Activated CD4-positive, alpha-beta T cell treated with anti-CD3 and anti-CD28 coated beads, Interleukin-2, Interleukin-4, amounts not matched to agents 100 ng/mL and 50 ng/mL, durations not matched to agents 16 hours and 8 hours (primary cell): ENCODE results near the gene C5orf15.
"Not testable (repeated sequence)": the region's sequence is repeated elsewhere in the genome, so short reads cannot be mapped to it uniquely, and the experiment has no call there.

Experiments
- DNase-seq: peaks from one replicate; pipeline ENCODE4 v3.0.0-alpha.2; 2020; ENCODE audit warnings: low spot score

C5orf15 gene

DNA sequence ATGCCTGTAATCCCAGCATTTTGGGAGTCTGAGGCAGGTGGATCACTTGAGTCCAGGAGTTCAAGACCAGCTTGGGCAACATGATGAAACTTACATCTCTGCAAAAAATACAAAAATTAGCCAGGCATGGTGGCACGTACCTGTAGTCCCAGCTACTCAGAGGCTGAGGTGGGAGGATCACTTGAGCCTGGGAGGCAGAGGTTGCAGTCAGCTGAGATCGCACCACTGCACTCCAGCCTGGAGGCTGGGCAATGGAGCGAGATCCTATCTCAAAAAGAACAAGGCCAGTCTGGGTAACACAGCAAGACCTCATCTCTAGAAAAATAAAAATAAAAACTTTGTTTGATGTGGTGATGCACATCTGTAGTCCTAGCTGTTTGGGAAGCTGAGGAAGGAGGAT is 30.8 kb downstream of the C5orf15 start:
- not testable (repeated sequence) for DNase-seq

DNA sequence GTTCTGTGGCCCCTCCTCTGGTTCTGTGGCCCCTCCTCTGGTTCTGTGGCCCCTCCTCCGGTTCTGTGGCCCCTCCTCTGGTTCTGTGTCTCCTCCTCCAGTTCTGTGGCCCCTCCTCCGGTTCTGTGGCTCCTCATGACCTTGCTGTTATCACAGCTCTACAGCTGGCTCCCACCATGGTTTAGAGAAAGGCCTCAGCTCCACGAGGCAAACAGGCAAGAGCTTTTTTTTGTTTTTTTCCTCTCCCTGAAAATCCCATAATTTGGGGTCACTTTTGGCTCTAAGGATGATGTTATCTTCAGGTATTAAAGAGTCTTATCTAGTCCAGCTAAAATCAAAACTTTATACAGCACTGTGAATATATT is 31.8 kb downstream of the C5orf15 start:
- no peak for DNase-seq

GRCh38 chr5:133935991-133936650 is 32.3 kb downstream of the C5orf15 start:
- DNase-seq, result not testable (repeated sequence)

DNA sequence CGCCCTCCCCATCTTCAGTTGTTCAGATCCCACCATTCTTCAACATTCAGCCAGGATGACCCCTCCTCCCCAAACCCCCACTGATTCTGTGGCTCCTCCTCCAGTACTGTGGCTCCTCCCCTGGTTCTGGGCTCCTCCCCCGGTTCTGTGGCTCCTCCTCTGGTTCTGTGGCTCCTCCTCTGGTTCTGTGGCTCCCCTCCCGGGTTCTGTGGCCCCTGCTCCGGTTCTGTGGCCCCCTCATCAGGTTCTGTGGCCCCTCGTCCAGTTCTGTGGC is 32.8 kb downstream of the C5orf15 start:
- no peak for DNase-seq

DNA sequence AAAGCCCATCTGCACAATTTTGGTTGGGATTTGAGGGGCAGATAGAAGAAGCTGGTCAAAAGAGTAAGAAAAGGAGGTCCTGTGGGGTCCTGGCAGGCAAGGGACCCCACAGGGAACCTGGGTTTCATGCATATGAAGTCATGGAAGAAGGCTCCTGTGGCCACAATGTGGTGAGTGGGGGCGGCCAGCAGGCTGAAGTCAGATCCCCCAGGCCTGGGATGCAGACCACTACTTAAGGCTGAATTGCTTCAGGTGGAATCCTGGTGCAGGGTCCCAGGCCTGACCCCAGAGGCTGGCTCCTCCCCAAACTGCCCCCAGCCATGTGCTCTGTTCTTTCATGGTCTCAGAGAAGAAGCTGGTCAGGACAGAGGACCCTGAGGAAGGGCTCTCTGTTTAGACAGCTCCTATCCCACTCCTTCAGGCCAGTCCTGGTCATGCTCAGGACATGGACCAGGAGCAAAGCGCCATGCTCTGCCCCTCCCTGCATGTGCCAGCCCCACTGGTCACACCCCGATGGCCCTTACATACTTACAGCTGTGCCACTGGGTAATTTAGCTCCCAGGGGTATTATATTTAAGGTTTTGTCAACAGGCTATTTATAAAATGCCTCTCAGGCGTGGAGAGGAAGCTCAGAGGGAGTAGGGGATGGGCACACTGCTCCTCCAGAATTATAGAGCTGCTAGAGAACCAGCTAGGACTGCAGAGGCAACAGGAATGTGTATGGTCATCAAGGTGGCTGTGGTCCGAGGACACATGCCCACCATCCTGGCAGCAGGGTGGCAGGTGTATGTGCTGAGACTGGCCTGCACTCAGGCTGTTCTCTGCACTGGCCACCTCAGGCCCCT is 33.4 kb downstream of the C5orf15 start:
- DNase-seq, result no peak

- DNase-seq, result no peak
Observed at GRCh38 chr5:133934311-133934710, 34.1 kb downstream of the C5orf15 start.

GRCh38 chr5:133933670-133934295 is 34.6 kb downstream of the C5orf15 start:
- no peak for DNase-seq

DNA sequence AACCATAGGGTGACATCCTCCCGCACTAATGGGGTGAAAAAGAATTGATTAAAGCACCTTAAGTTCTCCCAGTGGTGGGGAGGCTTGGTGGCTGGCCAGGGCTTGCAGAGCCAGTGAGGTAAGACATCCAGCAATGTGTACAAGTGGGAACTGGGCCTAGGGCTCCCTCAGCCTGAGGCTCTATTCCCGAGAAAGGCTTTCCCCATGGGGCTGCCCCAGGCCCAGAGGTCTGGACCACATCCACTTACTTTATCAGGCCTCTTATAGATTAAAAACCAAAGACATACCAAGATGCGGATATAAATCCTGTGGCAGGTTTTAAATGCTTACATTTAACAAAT is 35.3 kb downstream of the C5orf15 start:
- DNase-seq, result no peak

DNA sequence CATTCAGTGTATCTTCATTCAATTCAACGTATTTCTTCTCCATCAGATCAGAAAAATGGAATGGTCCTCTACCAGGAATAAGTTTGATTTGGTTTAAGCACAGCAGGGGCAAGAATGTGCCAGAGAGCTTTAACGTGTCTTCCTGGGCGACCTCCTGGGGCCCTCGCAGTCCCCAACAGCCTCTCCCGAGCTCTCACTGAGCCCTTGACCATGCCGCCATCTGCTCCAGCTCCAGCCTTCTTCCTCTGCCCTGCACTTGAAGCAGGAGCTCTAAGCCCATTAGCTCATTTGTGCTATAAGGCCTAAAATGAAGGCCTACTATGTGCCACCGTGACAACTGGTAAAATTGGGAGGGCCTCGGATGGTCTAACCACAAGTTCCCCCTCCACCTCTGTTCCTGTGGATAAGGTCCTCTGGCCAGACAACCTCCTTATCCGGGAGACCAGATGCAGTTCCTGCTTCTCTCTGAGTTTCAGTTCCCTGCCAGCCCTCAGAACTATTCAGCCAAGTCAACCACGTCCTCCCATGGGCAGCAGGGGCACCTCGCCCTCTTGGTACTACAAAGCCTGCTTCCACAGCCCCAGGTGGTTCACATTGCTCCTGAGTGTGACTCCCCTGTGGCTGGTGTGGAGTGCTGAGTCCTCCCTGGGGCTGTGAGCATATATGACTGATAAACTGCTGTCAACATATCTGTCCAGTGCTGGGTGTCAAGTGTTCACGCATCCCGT is 35.8 kb downstream of the C5orf15 start:
- no peak for DNase-seq

DNA sequence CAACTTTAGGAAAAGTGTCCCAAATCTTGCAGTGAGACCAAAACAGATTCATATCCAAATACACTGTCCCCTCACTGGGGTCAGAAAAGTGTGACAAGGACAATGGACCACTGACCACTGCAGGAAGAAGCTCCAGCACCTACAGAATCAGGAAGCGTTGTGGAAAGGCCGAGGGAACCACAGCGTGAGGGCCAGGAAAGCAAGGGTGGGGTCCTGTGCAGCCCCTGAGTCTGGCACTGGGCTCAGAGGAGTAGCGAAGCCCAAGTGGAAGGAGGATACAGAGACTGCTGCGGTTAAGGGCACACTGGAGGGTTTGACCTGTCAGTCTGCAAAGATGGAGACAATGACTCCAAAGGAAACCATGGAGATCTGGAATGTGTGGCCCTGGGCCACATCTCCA is 36.9 kb downstream of the C5orf15 start:
- DNase-seq, result no peak

DNA sequence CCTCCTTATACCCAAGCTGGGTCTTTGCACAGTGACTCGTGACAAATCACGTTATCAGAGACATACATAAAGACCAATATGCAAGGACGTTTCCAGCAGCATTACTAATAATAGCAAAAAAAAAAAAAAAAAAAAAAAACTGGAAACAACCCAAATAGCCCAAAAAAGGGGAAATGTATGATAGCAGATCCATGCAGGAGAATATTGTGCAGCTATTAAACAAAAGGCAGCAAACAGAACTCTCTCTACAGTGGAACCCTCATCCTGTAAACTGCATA is 37.7 kb downstream of the C5orf15 start:
- no peak for DNase-seq

GRCh38 chr5:133930061-133930812 is 38.2 kb downstream of the C5orf15 start:
- DNase-seq, result peak; percentile 57

DNA sequence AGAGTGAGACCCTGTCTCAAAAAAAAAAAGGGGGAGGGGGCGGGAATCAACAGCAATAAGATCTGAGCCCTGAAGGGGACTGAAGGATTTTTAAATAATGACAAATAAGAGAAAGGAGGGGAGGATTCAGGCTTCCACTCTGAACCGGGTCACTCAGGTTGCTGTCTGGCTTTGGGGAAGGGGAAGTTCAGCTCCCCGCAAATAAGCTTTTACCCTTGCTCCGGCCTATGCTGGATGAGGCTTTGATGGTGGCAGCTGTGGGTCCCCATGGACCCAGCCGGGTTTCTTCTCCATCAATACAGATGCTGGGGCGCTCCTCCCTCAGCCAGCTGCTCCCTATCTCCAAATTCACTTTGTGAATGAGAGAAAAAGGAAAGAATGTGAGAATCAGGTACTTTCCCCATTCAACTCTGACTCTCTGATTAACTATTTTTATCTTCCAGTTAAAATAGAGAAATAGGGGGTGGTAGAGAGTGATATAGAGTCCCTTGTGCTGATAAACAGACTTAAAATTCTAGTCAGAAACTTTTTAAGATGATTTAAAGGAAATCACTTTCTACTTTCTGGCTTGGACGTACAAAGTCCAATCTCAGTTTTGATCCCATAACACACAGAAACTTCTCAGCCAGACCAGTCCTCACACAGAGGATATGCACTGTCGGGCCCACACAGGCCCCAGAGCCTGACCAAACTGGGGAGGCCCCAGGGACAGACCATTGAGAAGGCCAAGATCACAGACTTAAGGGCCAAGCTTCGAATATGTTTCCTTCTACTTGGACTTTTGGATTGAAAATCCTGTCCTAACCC is 39.6 kb downstream of the C5orf15 start:
- no peak for DNase-seq

DNA sequence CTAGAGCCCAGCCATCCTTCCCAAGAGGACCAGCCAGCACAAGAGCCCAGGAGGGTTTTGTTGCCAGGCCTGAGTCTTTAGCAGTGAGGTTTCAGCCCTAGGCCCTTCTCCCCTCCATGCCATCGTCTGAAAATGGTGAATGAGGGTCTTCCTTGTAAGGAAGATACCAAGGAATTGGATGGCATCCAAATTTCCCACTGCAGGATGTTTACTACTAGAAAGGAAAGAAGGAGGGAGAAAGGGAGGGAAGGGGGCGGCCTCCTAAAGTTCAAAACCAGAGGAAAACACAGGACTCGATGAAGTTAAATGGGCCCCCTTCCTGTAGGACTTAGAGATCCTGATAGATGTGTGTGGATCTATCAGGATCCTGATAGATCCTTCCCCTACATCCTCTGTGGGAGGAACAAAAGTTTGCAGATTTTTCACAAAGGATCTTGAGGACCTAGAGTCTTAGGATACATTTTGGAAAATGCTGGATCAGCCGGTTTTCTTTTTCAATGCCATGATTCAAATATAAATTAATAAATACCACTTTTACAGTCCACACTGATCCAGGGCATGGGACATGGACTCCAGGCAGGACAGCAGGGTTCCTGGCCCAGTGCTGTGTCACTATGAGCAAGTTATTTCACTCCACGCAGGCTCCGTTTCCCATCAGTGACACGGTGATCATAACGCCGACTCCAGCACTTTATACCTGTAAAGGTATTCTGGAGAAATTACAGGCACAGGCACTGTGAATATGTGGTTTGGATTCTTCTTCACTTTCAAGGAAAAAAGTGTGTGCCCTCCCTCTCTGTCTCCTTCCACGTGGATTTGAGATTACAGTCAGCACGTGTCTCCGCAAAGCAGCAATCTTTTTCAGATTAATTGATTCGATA is 40.9 kb downstream of the C5orf15 start:
- DNase-seq, result no peak

GRCh38 chr5:133926489-133927299 is 41.7 kb downstream of the C5orf15 start:
- no peak for DNase-seq

DNA sequence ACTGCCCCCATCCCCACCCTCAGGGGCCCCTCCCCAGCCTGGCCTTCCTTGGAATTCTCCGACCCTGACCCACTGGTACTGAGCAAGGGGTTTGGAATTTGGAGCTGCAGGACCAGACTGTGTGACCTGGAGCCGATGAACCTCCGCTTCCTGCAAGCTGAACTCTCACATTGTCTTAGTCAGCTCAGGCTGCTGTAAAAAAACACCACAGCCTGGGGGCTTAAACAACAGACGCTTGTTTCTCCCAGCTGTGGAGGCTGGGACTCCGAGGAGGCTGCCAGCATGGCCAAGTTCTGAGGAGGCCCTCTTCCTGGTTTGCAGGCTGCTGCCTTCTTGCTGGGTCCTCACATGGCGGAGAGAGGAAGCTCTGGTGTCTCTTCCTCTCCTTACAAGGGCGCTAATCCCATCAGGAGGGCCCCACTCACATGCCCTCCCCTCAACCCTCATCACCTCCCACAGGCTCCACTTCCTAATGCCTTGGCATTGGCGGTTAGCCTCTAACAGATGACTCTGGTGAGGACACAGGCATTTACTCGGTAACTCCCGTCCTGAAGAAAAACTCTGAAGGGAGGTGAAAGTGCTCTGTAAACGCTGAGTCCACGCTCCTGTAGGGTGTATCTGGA is 42.4 kb downstream of the C5orf15 start:
- DNase-seq, result no peak

GRCh38 chr5:133925269-133925668 is 43.2 kb downstream of the C5orf15 start:
- DNase-seq, result no peak

DNA sequence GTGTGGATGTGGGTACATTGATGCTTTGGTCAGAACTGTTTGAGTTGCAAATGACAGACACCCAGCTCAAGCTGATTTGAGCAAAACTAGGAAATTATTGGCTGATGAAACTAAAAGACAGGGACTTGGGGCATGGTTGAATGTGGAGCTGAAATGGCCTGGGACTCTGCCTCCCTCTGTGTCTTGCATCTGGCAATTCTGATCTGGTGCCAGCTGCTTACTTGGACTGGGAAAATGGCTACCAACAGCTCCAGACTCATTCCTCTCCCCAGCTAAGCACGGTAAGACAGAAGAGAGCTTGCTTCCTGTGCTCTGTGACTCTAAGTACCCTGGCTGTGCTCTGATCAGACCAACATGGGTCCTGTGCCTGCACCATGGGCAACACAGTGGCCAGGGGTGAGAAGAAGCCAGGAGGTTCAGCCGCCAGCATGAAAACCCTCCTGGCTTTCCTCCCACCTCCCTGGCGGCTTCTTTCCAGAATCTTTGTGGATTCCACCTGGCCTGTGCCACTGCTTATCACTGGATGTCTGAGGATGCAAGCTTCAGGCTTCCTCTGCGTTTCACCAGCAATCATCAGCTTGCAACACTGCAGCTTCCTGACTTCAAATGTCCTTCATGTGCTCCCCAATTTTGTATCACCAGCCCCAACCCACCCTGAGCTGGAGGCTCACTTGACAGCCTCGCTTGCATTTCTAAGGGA is 44.1 kb downstream of the C5orf15 start:
- no peak for DNase-seq

- no peak for DNase-seq
Observed at GRCh38 chr5:133921979-133922378, 46.4 kb downstream of the C5orf15 start.
